HepG2 (cell line): ENCODE measurements around the gene SEC14L1. TPM values are rescaled to one million over a fixed set of nuclear protein-coding genes. Genes with fewer than 3 reads are reported as not detected.

Source experiments
- ARID3A ChIP-seq: IDR thresholded peaks from 2 replicates; pipeline ENCODE4 v1.6.1; 2012; ENCODE audit warnings: low read depth, low read length, improper control_type of control experiment
- ATAD3A ChIP-seq: sonication (generic); formaldehyde crosslinking; IDR thresholded peaks from 2 replicates; pipeline ENCODE4 v1.4.0; 2020; ENCODE audit warnings: missing genetic modification reagents
- FIP1L1 ChIP-seq: fragments of 200-400 bp; formaldehyde crosslinking; IDR thresholded peaks from 2 replicates; pipeline ENCODE4 v1.6.1; 2018; ENCODE audit warnings: low read depth, mild to moderate bottlenecking, low read length, moderate library complexity, borderline replicate concordance; ENCODE audit not compliant: insufficient read depth
- HMGXB4 ChIP-seq, 2 experiments: sonication (generic) in 1 of 2; formaldehyde crosslinking in 1 of 2; IDR thresholded peaks; 2 replicates each; pipeline versions ENCODE4 v1.4.0 to v1.6.1; 2018 to 2020; ENCODE audit warnings: missing genetic modification reagents in 2 of 2, borderline replicate concordance in 1 of 2, low read depth in 1 of 2, mild to moderate bottlenecking in 1 of 2, missing biosample characterization in 1 of 2
- NKX3-1 ChIP-seq: sonication (generic); formaldehyde crosslinking; IDR thresholded peaks from 2 replicates; pipeline ENCODE4 v1.5.0; 2020; ENCODE audit warnings: missing genetic modification reagents
- SNAPC4 ChIP-seq: sonication (generic); formaldehyde crosslinking; IDR thresholded peaks from 2 replicates; pipeline ENCODE4 v1.4.0; 2020; ENCODE audit warnings: mild to moderate bottlenecking, missing genetic modification reagents
- SOX13 ChIP-seq, 3 experiments: fragments of 450-650 bp in 1 of 3; sonication (generic) in 1 of 3; formaldehyde crosslinking in 1 of 3; IDR thresholded peaks in 2 of 3; conservative IDR thresholded peaks in 1 of 3; 2 replicates each; pipeline versions ENCODE4 v1.5.0 to v1.6.1; 2016 to 2020; ENCODE audit warnings: antibody characterized with exemption in 1 of 3, mild to moderate bottlenecking in 1 of 3, missing compliant biosample characterization in 1 of 3, missing genetic modification reagents in 1 of 3, moderate library complexity in 1 of 3
- ZC3H4 ChIP-seq: sonication (generic); formaldehyde crosslinking; IDR thresholded peaks from 2 replicates; pipeline ENCODE4 v1.4.0; 2020; ENCODE audit warnings: missing genetic modification reagents, borderline replicate concordance
- ZHX2 ChIP-seq, 2 experiments: sonication (generic) in 1 of 2; formaldehyde crosslinking in 1 of 2; IDR thresholded peaks; 2 replicates each; pipeline versions ENCODE4 v1.6.1 to v1.9.0; 2014 to 2022; ENCODE audit warnings: antibody characterized with exemption in 1 of 2, borderline replicate concordance in 1 of 2, inconsistent platforms in 1 of 2, low read depth in 1 of 2, missing genetic modification reagents in 1 of 2
- ZNF83 ChIP-seq: sonication (generic); formaldehyde crosslinking; IDR thresholded peaks from 2 replicates; pipeline ENCODE4 v1.4.0; 2020; ENCODE audit warnings: missing genetic modification reagents, mild to moderate bottlenecking, borderline replicate concordance
- ZSCAN20 ChIP-seq: sonication (generic); formaldehyde crosslinking; IDR thresholded peaks from 2 replicates; pipeline ENCODE4 v1.4.0; 2020; ENCODE audit warnings: missing genetic modification reagents, mild to moderate bottlenecking, borderline replicate concordance
- polyA plus RNA-seq, 8 experiments: library from polyadenylated mRNA; depleted of rRNA in 3 of 8; stranded (reverse) in 7 of 8; unstranded in 1 of 8; fragments of >200 nt; fragmentation: Illumina TruSeq in 4 of 8; extraction: Trizol in 4 of 8; gene quantifications; 2 replicates each; pipeline versions ENCODE4 v1.2.1 to v1.2.3, GENCODE V29; 2011 to 2016; ENCODE audit warnings: low read depth in 4 of 8, missing spikeins in 1 of 8, mixed read lengths in 1 of 8; ENCODE audit not compliant: insufficient read depth in 1 of 8
- total RNA-seq, 5 experiments: library from RNA; depleted of rRNA; stranded (reverse); fragments of >200 nt; fragmentation: Illumina TruSeq; extraction: Trizol; gene quantifications; 2 replicates each; pipeline ENCODE4 v1.2.3, GENCODE V29; 2016; ENCODE audit warnings: low read depth in 1 of 5

SEC14L1 gene
- total and polyA plus RNA-seq, 2 of the 13 experiments (the other 11 are each of a cell fraction or from before 2014, with no cell fraction given) = 26.3 to 43.9 TPM

GRCh38 chr17:77140166-77140877 is 447 bp upstream of the SEC14L1 start (continued):
- TF ChIP-seq ARID3A (no peak), ZSCAN20 (CRISPR knock-in tag) (peak; percentile 70; the same call in 1 of the 2 replicates), SNAPC4 (CRISPR knock-in tag) (peak; percentile 83), ZNF83 (CRISPR knock-in tag) (no peak), SOX13 (IDR thresholded peaks at IDR 0.05) (no peak), SOX13 (CRISPR knock-in tag; conservative IDR thresholded peaks at IDR 0.05 in 1 of 2, IDR thresholded peaks at IDR 0.05 in 1 of 2) (peak in 1 of 2 experiments; percentile 56; a peak in 1 of 4 replicates), FIP1L1 (no peak), ATAD3A (CRISPR knock-in tag) (no peak), ZC3H4 (0 out of 2 replicates have a peak, but pooled peaks have one; percentile 34), NKX3-1 (CRISPR knock-in tag) (peak; percentile 68; the same call in 1 of the 2 replicates), ZHX2 (IDR thresholded peaks at IDR 0.05; ENCODE audit: low read depth) (no peak), ZHX2 (CRISPR knock-in tag; IDR thresholded peaks at IDR 0.05; ENCODE audit: borderline replicate concordance) (peak; percentile 68; the same call in 1 of the 2 replicates), HMGXB4 (CRISPR knock-in tag; IDR thresholded peaks at IDR 0.05; ENCODE audit: borderline replicate concordance in 1 of 2, low read depth in 1 of 2) (peak; percentile 65 to 88; a peak in 3 of 4 replicates)
